Measurements from ENCODE around the gene RGS8.

RGS8 gene

GRCh38 chr1:182684116-182684828 lies at the start of gene RGS8:
TSS of gene RGS8 (minus strand) at chr1:182684587. CDS start at chr1:182669649, 14,938 bp downstream.
- no peak for DNase-seq (ENCODE audit: low read depth in 2 of 2)

- no peak for DNase-seq (ENCODE audit: low read depth in 2 of 2)
Measured at GRCh38 chr1:182731852-182732575, 47.6 kb upstream of the RGS8 start.

GRCh38 chr1:182726912-182727311 lies 42.5 kb upstream of the RGS8 start:
- DNase-seq (ENCODE audit: low read depth in 2 of 2), result no peak

GRCh38 chr1:182725259-182726255 lies 41.2 kb upstream of the RGS8 start:
- DNase-seq (ENCODE audit: low read depth in 2 of 2), result no peak

- DNase-seq (ENCODE audit: low read depth in 2 of 2), result no peak
Measured at GRCh38 chr1:182724215-182724614, 39.8 kb upstream of the RGS8 start.

GRCh38 chr1:182723200-182723599 lies 38.8 kb upstream of the RGS8 start:
- no peak for DNase-seq (ENCODE audit: low read depth in 2 of 2)

GRCh38 chr1:182721525-182721924 lies 37.1 kb upstream of the RGS8 start:
- no peak for DNase-seq (ENCODE audit: low read depth in 2 of 2)

GRCh38 chr1:182720463-182720862 lies 36.1 kb upstream of the RGS8 start:
- DNase-seq (ENCODE audit: low read depth in 2 of 2), result no peak

GRCh38 chr1:182719553-182719952 lies 35.2 kb upstream of the RGS8 start:
- no peak for DNase-seq (ENCODE audit: low read depth in 2 of 2)

GRCh38 chr1:182718311-182718710 lies 33.9 kb upstream of the RGS8 start:
- no peak for DNase-seq (ENCODE audit: low read depth in 2 of 2)

- DNase-seq (ENCODE audit: low read depth in 2 of 2), result no peak
Measured at GRCh38 chr1:182716740-182717720, 32.6 kb upstream of the RGS8 start.

GRCh38 chr1:182715531-182715930 lies 31.1 kb upstream of the RGS8 start:
- no peak for DNase-seq (ENCODE audit: low read depth in 2 of 2)

GRCh38 chr1:182714546-182714945 lies 30.2 kb upstream of the RGS8 start:
- no peak for DNase-seq (ENCODE audit: low read depth in 2 of 2)

GRCh38 chr1:182713939-182714338 lies 29.6 kb upstream of the RGS8 start:
- peak in 1 of 2 donors; percentile 2 for DNase-seq (ENCODE audit: low read depth in 2 of 2)

- no peak for DNase-seq (ENCODE audit: low read depth in 2 of 2)
Measured at GRCh38 chr1:182713492-182713891, 29.1 kb upstream of the RGS8 start.

GRCh38 chr1:182709855-182710254 lies 25.5 kb upstream of the RGS8 start:
- no peak for DNase-seq (ENCODE audit: low read depth in 2 of 2)

- no peak for DNase-seq (ENCODE audit: low read depth in 2 of 2)
Measured at GRCh38 chr1:182709225-182709764, 24.9 kb upstream of the RGS8 start.

- DNase-seq (ENCODE audit: low read depth in 2 of 2), result no peak
Measured at GRCh38 chr1:182707122-182707521, 22.7 kb upstream of the RGS8 start.

GRCh38 chr1:182704677-182705076 lies 20.3 kb upstream of the RGS8 start:
- no peak for DNase-seq (ENCODE audit: low read depth in 2 of 2)

- DNase-seq (ENCODE audit: low read depth in 2 of 2), result no peak
Measured at GRCh38 chr1:182703539-182703938, 19.2 kb upstream of the RGS8 start.

Data from activated CD4-positive, alpha-beta T cell treated with anti-CD3 and anti-CD28 coated beads for 24 hours (primary cell).